Anterior cingulate cortex (tissue), 58 donors: ENCODE results near the gene KMT5C.

Experiments
- DNase-seq, 58 donors: peaks; one replicate each; lab custom pipeline; 2025; lab: John Stamatoyannopoulos, UW

KMT5C gene

DNA sequence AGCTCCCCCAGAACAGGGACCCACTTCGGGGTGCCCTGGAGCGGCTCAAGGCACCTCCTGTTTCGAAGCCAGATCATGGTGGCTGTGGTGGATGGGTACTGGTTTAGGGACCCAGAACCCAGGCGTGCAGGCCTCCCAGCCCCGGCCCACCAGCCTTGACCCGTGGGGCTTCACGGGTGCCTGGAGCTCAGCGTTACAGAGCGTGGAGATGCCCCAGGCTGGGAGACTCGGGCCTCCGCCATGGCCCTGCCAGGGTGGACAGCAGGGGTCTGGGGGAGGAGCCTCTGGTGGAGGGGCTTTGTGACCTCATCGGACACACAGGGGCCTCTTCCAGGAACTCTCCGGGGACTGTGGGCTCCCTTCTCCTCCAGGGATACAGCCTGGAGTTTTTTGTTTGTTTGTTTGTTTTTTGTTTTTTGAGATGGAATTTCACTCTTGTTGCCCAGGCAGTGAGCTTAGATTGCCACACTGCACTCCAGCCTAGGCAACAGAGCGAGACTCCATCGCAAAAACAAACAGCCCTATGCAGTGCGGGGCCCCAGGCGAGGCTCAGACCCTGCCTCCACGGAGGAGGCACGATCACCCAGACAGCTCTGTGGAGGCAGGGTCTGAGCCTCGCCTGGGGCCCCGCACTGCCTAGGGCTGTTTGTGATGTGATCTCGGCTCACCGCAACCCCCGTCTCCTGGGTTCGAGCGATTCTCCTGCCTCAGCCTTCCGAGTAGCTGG lies 23.5 kb downstream of the KMT5C start, which contains the start of gene GARIN5B:
GARIN5B (minus strand) TSS at position 271 of the 727 bp plus-strand sequence; CDS start at position 77, 194 bp downstream.
- DNase-seq = no peak

- no peak for DNase-seq
Observed at GRCh38 chr19:55365245-55365644, 25.6 kb downstream of the KMT5C start.

- DNase-seq = peak in 1 of 58 donors; percentile 15
Observed at GRCh38 chr19:55365964-55366363, 26.3 kb downstream of the KMT5C start.

DNA sequence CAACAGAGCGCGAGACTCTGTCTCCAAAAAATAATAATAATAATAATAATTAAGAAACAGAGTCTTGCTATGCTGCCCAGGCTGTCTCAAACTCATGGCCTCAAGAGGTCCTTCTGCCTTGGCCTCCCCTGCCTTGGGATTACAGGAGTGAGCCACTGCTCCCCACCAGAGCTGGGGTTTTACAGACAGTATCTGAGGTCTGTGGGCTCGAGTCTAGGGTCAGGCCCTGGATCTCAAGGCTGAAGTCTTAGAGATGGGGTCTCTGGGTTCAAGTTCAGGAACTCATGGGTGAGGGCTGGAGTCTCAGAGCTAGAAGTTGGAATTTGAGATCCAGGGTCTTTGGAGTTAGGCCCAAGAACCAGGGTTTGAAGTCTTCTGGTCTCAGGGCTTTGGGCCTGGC lies 27.1 kb downstream of the KMT5C start:
- no peak for DNase-seq

GRCh38 chr19:55368106-55368505 lies 28.4 kb downstream of the KMT5C start:
- DNase-seq = no peak

DNA sequence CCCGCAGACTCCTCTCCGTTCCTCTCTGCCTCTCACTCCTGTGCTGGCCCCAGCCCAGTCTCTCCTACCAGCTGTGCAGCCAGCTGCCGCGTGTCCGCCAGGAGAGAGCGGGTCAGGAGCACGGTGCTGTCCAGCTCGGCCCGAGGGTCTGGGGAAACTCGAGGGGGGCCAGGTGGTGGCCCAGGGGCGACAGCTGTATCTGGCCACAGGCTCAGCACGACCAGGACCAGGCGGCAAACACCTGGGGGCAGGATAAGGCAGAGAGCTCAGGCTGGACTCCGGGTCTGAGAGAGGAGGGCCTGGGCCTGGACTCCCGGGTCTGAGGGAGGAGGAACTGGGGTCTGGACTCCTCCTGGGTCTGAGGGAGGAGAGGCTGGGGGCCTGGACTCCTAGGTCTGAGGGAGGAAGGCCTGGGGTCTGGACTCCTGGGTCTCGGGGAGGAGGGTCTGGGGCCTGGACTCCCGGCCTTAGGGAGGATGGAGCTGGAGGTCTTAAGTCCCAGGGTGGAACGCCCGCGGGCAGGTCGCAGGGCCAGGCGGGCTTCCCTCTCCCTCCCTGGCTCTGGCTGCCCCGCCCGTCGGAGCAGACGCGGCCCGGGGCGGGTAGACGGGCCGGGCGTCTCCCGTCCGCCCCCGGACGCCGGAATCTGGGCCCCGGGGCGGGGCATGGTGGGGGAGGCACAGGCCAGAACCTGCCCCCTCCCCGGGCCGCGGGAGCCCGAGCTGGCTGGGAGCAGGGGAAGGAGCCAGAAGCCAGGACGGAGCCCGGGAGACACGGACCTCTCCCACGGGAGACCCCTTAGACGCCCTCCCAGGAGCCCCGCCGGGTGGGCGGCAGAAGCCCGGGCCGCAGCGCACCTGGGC lies 29.3 kb downstream of the KMT5C start:
- DNase-seq = no peak

GRCh38 chr19:55369653-55370304 lies 30.1 kb downstream of the KMT5C start:
- DNase-seq = peak in 2 of 58 donors; percentile 6 to 36

DNA sequence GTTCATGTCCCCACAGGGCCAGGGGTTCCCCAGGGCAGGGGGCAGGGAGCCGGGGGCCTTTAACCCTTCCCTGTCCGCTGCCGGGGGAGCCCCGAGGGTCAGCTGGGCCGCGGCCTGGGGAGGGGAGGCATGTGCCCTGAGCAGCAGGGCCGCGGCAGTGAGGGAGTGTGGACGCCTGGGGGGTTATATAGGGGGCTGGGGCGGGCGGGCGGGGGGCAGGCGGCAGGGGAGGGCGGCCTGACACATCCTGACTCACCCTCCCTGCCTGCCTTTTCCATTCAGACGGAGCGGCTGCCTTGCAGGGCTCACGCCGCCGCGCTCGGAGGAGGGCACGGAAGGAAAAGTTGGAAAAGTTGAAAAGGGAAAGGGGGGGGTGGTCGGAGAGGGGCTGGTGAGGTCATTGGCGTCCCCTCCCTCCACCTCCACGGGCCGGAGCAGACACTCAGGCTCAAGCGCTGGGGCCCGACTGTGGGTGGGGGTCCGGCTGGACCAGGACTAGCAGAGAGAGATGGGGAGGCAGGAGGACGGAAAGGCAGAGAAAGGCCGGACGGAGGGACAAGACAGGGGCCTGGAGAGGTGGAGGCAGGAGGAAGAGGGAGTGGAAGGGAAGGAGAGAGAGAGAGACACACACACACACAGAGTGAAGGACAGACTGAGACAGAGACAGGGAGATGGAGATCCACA lies 30.8 kb downstream of the KMT5C start, which contains the start of gene IL11:
IL11 (minus strand) TSS at position 159 of the 684 bp plus-strand sequence; CDS start at position 6, 153 bp downstream.
- DNase-seq = no peak

DNA sequence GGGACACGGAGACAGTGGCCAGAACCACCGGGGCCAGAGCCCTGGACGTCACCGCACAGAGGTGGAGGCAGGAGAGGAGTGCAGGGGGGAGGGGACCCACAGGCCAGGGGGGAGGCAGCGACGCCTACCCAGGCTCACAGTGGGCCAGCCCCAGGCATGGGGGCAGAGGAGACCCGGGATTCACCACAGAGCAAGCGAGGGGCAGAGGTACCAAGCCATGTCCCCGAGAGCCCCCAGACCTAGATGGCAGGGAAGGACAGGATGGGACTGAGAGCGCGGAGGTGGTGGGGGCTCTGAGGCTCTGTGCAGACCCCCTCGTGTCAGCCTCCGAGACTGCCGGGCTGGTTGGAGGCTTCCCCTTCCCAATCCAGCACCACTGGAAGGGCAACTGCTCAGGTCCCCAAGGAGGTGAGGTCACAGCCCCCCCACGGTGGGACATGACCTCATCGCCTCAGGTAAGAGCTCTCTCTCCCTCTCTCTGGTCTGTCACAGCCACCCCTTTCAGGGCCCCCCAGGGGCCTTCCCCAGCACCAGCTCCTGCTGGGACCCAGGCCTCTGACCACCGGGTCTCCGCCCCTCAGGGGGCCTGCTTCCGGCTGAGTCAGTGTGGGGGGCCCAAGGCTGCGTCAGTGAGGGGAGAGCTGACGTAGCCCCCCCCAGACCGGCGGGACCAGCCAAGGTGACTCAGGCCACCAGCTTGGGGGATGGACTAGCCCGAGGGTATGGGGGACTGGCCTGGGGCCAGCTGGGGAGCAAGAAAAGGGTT lies 32.8 kb downstream of the KMT5C start:
- no peak for DNase-seq

- no peak for DNase-seq
Observed at GRCh38 chr19:55373306-55373992, 33.8 kb downstream of the KMT5C start.

DNA sequence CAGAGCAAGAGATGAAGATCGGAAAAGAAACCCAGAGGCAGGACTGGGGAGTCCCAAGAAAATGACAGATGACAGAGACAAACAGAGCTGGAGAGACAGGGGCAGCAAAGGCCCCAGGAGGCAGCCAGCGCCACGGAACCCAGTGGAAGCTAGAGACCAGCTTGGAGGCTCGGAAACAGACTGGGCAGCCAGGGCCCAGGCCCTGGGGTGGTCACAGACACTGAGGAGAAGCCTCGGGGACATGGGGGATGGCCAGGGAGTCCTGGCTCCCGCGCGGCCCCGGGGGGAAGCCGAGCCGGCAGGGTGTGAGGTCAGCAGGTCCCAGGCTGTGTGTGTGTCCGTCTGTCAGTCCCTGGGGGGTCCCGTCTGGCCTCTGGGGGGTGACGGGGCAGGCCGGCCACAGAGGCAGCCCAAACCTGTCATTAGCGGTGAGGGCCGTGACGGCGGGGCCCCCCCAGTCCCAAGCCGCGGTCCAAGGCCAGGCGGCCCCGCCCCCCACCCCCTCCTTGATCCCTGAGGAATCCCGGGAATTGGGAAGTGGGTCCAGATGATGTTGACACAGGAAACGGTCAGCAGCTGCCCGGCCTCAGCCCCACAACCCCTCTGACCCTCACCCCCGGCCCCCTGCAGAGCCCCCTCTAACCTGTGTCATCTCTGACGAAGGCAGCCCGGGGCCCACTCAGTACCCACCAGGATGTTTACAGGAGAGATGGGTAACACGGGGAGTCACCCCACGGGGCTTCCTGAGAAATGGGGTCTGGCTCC lies 34.5 kb downstream of the KMT5C start:
- no peak for DNase-seq

DNA sequence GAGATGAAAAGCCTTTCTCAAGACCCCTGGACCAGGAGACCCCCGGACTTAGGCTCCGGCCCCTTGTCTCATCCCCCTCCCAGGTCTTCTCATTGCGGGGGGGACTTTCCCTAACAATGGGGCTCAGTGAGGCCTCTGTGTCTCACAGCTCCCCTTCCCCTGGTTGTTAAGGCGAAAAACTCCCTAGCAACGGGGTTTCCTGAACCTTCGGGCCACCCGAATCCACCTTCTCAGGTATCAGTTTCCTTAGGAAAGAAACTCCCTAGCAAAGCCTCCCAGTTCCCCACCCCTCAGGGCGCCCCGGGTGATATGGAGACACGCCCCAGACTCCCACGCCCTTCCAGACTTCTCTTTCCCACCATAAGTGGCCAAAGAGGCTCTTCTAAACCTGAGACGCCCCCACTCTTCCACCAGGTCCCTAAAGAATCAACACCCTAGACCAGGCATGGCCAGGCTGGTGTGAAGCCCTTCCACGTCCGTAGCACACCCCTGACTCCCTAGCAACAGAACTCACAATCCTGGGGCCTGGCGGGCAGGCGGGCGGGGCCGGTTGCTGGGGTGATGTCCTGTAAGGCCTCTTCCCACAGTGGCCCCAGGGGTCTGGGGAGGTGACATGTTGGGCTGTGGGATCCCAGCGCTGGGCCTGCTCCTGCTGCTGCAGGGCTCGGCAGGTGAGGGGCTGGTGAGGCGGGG lies 36.7 kb downstream of the KMT5C start, which contains the start of gene TMEM190:
TMEM190 (plus strand) TSS at position 586 of the 693 bp plus-strand sequence; CDS start at position 614, 28 bp downstream.
- no peak for DNase-seq

GRCh38 chr19:55377356-55378131 lies 37.9 kb downstream of the KMT5C start:
- no peak for DNase-seq

DNA sequence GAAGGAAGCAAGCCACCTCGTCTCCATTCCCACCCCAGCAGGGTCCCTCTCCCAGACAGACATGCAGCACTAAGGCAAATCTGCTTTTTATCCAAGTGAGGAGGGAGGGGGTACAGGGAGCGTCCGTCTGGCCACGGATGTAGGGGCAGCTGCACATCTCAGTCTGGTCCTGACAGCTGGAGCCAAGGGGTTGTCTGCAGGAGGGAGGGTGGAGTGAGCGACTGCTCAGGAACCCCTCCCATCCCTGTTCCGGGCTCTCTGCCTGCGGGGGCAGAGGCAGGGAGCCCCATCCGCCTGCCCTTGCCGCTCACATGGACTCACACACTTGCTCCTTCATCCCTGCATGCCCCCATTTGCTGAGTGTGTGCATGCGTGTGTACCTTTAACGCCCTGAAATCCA lies 39.5 kb downstream of the KMT5C start:
- DNase-seq = no peak

DNA sequence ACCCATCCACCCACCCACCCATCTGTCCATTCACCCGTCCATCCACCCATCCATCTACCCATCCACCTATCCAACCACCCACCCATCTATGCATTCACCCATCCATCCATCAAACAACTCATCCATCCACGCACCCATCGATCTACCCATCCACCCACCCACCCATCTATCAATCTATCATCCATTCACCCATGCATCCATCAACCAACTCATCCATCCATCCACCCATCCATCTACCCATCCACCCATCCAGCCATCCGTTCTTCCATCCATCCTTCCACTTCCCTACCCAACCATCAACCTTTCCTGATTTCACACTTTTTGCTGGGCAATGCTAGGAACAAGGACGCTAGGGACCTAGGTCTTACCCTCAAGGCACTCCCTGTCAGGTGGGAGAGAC lies 42.3 kb downstream of the KMT5C start:
- DNase-seq = no peak

DNA sequence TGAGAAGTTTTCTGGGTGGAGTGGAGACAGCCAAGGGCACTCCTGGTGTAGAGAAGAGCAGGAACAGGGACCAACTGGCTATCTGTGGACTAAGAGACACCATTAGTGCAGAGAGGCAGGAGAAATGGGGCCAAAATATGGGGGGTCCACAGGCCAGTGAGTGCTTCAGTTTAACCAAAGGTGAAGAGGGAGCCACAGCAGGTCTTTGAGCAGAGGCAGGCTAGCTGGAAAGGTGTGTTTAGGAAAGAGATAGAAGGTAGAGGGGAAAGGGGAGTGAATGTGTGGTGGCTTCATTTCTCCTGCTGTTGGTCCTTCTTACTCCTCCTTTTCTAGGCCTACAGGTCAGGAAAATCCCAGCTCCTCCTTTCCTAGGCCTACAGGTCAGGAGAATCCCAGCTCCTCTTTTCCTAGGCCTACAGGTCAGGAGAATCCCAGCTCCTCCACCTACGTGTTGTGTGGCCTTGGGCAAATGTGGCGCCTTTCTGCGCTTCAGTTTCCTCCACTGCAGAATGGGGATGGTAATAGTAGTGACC lies 42.9 kb downstream of the KMT5C start:
- no peak for DNase-seq
